ENCODE results near the gene PTGDS. TPM values are rescaled to one million over a fixed set of nuclear protein-coding genes. Genes with fewer than 3 reads are reported as not detected.

Gene PTGDS
- total RNA-seq, 1 donor from 2014 or later, result 225 TPM

DNA sequence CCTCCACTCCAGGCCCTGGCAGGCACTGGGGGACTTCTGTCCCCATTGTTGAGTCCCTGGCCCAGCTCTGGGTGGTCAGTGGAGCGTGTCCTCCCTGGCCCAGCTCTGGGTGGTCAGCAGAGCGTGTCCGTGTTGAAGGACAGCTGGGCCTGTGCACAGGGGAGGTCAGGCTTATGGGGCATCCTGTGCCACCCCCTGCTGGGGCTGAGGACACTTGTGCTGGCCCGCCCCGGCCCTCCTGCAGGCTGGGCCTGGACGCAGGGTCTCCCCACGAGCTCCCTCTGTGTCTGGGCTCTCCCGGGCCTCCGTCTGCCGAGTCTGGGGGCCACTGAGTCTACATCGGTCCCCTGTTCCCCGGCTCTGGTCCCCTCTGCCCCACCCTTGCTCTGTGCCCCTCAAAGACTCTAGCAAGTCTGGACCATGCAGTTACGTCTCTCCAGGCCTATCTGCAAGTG is 30.5 kb downstream of the PTGDS start:
- TF ChIP-seq, protein P1, sequence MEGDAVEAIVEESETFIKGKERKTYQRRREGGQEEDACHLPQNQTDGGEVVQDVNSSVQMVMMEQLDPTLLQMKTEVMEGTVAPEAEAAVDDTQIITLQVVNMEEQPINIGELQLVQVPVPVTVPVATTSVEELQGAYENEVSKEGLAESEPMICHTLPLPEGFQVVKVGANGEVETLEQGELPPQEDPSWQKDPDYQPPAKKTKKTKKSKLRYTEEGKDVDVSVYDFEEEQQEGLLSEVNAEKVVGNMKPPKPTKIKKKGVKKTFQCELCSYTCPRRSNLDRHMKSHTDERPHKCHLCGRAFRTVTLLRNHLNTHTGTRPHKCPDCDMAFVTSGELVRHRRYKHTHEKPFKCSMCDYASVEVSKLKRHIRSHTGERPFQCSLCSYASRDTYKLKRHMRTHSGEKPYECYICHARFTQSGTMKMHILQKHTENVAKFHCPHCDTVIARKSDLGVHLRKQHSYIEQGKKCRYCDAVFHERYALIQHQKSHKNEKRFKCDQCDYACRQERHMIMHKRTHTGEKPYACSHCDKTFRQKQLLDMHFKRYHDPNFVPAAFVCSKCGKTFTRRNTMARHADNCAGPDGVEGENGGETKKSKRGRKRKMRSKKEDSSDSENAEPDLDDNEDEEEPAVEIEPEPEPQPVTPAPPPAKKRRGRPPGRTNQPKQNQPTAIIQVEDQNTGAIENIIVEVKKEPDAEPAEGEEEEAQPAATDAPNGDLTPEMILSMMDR (IDR thresholded peaks at IDR 0.05), result no peak
- intact Hi-C loops (cut with DNase I), result no loop called here
- peak in 1 of 2 donors; percentile 5 for ATAC-seq

GRCh38 chr9:137008312-137008711 is 31.0 kb downstream of the PTGDS start:
- peaks cover 9% of the 10 kb centered on the region for H3K4me1 ChIP-seq
- ATAC-seq (no peak), DNase-seq (no peak)
- peaks cover 20% of the 10 kb centered on the region for H3K36me3 ChIP-seq
- no peak overlapping the region for H3K4me3 ChIP-seq
- no peak overlapping the region for H3K27ac ChIP-seq
- H3K9me3 ChIP-seq, result no peaks in the 10 kb centered on the region
- H3K27me3 ChIP-seq (ENCODE audit: low read depth), result no peaks in the 10 kb centered on the region
- intact Hi-C loops (cut with DNase I), result no loop called here
- TF ChIP-seq, protein P1 (IDR thresholded peaks at IDR 0.05), result no peak

More for the DNA sequence above, 30.5 kb downstream of the PTGDS start:
- no peak overlapping the region for H3K27ac ChIP-seq
- peaks cover 18% of the 10 kb centered on the region for H3K36me3 ChIP-seq
- no peaks in the 10 kb centered on the region for H3K9me3 ChIP-seq
- no peak overlapping the region for H3K4me3 ChIP-seq
- no peak for DNase-seq
- no peaks in the 10 kb centered on the region for H3K27me3 ChIP-seq (ENCODE audit: low read depth)
- peaks cover 9% of the 10 kb centered on the region for H3K4me1 ChIP-seq

GRCh38 chr9:137009217-137009616 is 31.9 kb downstream of the PTGDS start:
- H3K27me3 ChIP-seq (ENCODE audit: low read depth), result no peaks in the 10 kb centered on the region
- ATAC-seq, result no peak
- no peaks in the 10 kb centered on the region for H3K9me3 ChIP-seq
- TF ChIP-seq, protein P1 (IDR thresholded peaks at IDR 0.05), result no peak
- no peak overlapping the region for H3K27ac ChIP-seq
- no peak for DNase-seq
- peaks cover 9% of the 10 kb centered on the region for H3K4me1 ChIP-seq
- H3K36me3 ChIP-seq, result peaks cover 20% of the 10 kb centered on the region
- intact Hi-C loops (cut with DNase I), result no loop called here
- H3K4me3 ChIP-seq, result no peak overlapping the region

DNA sequence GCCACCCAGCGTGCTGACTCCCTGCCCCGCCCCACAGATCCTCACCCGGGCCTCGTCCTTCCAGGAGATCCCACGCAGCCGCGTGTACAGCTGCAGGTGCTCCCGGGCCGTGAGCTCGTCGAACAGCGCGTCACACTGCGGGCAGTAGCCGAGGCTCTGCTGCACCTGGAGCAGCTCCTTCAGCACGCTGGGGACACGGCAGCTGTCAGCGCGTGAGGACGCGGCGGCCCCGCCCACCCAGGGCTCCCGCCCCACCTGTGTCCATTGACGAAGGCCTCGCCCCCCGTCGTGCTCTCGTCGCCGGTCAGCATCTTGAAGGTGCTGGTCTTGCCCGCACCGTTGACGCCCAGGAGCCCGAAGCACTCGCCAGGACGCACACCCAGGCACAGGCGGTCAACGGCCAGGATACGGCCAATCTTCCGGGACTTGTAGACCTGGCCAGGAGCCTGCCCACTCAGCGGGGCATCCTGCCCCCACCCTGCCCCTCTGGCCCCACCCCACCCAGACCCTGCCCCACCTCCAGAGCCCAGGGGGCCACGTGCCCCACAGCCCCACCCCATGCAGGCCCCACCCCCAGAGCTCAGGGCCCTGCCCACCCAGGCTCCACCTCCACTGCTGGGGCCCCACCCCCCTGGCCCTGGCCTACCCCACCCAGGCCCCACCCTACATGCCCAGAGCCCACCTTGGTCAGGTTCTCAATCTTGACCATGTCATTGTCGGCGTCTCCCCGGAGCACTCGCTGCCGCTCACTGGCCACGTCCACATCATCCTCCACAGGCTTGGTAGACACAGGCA is 32.8 kb downstream of the PTGDS start:
- TF ChIP-seq, protein P1 (IDR thresholded peaks at IDR 0.05), result no peak
- Histone ChIP-seq H3K4me1 (peaks cover 9% of the 10 kb centered on the region), H3K27me3 (ENCODE audit: low read depth) (no peaks in the 10 kb centered on the region), H3K9me3 (no peaks in the 10 kb centered on the region), H3K4me3 (no peak overlapping the region), H3K36me3 (peaks cover 21% of the 10 kb centered on the region), H3K27ac (no peak overlapping the region)
- DNase-seq (no peak), ATAC-seq (no peak)
- intact Hi-C loops (cut with DNase I), result no loop called here

DNA sequence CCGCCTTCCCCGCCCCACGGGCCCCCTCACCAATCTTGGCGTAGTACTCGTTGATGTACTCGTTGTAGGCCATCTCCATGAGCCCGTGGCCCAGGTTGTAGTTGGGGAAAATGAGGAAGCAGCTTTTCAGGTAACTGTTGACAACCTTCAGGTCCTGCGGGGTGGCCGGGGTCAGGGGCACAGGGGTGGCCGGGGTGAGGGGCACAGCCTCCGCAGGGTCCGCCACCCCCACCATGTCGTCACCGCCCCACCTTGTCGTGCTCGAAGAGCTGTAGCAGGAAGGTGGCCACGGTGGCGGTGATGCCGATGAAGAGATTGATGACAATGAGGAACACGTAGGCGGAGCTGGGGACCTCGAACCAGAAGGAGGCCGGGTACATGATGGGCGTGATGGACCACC is 33.9 kb downstream of the PTGDS start:
- intact Hi-C loops (cut with DNase I), result no loop called here
- H3K9me3 ChIP-seq, result no peaks in the 10 kb centered on the region
- no peak overlapping the region for H3K4me3 ChIP-seq
- H3K36me3 ChIP-seq, result peaks cover 31% of the 10 kb centered on the region
- TF ChIP-seq, protein P1 (IDR thresholded peaks at IDR 0.05), result no peak
- peaks cover 9% of the 10 kb centered on the region for H3K4me1 ChIP-seq
- ATAC-seq (no peak), DNase-seq (no peak)
- H3K27me3 ChIP-seq (ENCODE audit: low read depth), result no peaks in the 10 kb centered on the region
- H3K27ac ChIP-seq, result no peak overlapping the region

All from lower lobe of right lung (tissue), 2 donors.